DND-41 (cell line): Measurements from ENCODE around the gene DEK.
A peak's percentile ranks its signal among the peaks of the same experiment; 100 is the strongest.

Experiments
- ATAC-seq: fragments of 200-7000 bp; cut with Tn5 transposase; 3 replicates; pipeline ENCODE4 v1.9.1; 2021; ENCODE audit warnings: low read depth; ENCODE audit not compliant: insufficient read depth
- DNase-seq: peaks from one replicate; pipeline ENCODE4 v3.0.0-alpha.2; 2020
- H2AFZ ChIP-seq: 2 replicates; pipeline ENCODE4 v1.6.0; 2012; ENCODE audit warnings: low read depth, low read length
- H3K27ac ChIP-seq: 2 replicates; pipeline ENCODE4 v1.5.1; 2012; ENCODE audit warnings: low read length, inconsistent platforms
- H3K27me3 ChIP-seq: fragments of 200-600 bp; sonication (generic); 2 replicates; pipeline ENCODE4 v1.6.0; 2012; ENCODE audit warnings: low read length, mild to moderate bottlenecking, inconsistent platforms; ENCODE audit not compliant: insufficient read depth, poor library complexity
- H3K36me3 ChIP-seq: 2 replicates; pipeline ENCODE4 v1.5.1; 2012; ENCODE audit warnings: low read length, inconsistent platforms; ENCODE audit not compliant: insufficient read depth
- H3K4me1 ChIP-seq: 2 replicates; pipeline ENCODE4 v1.5.1; 2012; ENCODE audit warnings: mild to moderate bottlenecking, low read length; ENCODE audit not compliant: insufficient read depth
- H3K4me2 ChIP-seq: 2 replicates; pipeline ENCODE4 v1.6.0; 2012; ENCODE audit warnings: mild to moderate bottlenecking, moderate library complexity, low read length, inconsistent platforms; ENCODE audit not compliant: insufficient read depth
- H3K4me3 ChIP-seq, 2 experiments: fragments of 200-600 bp in 1 of 2; shearing (Covaris generic) in 1 of 2; 2 replicates each; pipeline ENCODE4 v1.5.1; 2012 to 2016; ENCODE audit warnings: inconsistent platforms in 2 of 2, low read length in 2 of 2, mild to moderate bottlenecking in 2 of 2, low read depth in 1 of 2, moderate library complexity in 1 of 2
- H3K79me2 ChIP-seq: 2 replicates; pipeline ENCODE4 v1.6.0; 2012; ENCODE audit warnings: low read length, inconsistent platforms; ENCODE audit not compliant: insufficient read depth
- H3K9ac ChIP-seq: 2 replicates; pipeline ENCODE4 v1.6.0; 2012; ENCODE audit warnings: low read depth, mild to moderate bottlenecking, inconsistent platforms, low read length, moderate library complexity
- H3K9me3 ChIP-seq: 2 replicates; pipeline ENCODE4 v1.5.1; 2012; ENCODE audit warnings: low read length, moderate library complexity, mild to moderate bottlenecking, inconsistent platforms; ENCODE audit not compliant: insufficient read depth, severe bottlenecking
- H4K20me1 ChIP-seq: 2 replicates; pipeline ENCODE4 v1.6.0; 2012; ENCODE audit warnings: low read length; ENCODE audit not compliant: insufficient read depth
- CTCF ChIP-seq: IDR thresholded peaks from 2 replicates; pipeline ENCODE4 v1.5.1; 2012; ENCODE audit warnings: borderline replicate concordance, low read length, moderate library complexity, mild to moderate bottlenecking; ENCODE audit not compliant: poor library complexity, severe bottlenecking; ENCODE audit errors: extremely low read depth
- EZH2 ChIP-seq: IDR thresholded peaks from 3 replicates; pipeline ENCODE4 v1.6.1; 2012; ENCODE audit warnings: borderline replicate concordance, low read depth, mild to moderate bottlenecking, moderate library complexity, low read length, inconsistent platforms; ENCODE audit not compliant: severe bottlenecking

DEK gene

GRCh38 chr6:18262702-18263417 is 1.5 kb downstream of the DEK start:
- peak; percentile 60 for ATAC-seq
- peak overlapping the region; percentile 94 for H3K27ac ChIP-seq
- peaks cover 11% of the 10 kb centered on the region for H3K9me3 ChIP-seq
- H2AFZ ChIP-seq: no peak overlapping the region
- peak; percentile 55 for DNase-seq
- H3K4me1 ChIP-seq: peaks cover 58% of the 10 kb centered on the region
- H3K4me2 ChIP-seq: peak overlapping the region; percentile 69
- H3K9ac ChIP-seq: peak overlapping the region; percentile 90
- H4K20me1 ChIP-seq: peaks cover 53% of the 10 kb centered on the region
- no peaks in the 10 kb centered on the region for H3K27me3 ChIP-seq
- TF ChIP-seq CTCF (no peak), EZH2 (no peak)
- peaks cover 60% of the 10 kb centered on the region for H3K36me3 ChIP-seq
- peak overlapping the region; percentile 47 to 69 for H3K4me3 ChIP-seq
- H3K79me2 ChIP-seq: peaks cover 79% of the 10 kb centered on the region

GRCh38 chr6:18261877-18262276 is 2.5 kb downstream of the DEK start:
- H3K36me3 ChIP-seq: peaks cover 70% of the 10 kb centered on the region
- H4K20me1 ChIP-seq: peaks cover 63% of the 10 kb centered on the region
- H3K4me1 ChIP-seq: peaks cover 59% of the 10 kb centered on the region
- no peak for DNase-seq
- peak overlapping the region; percentile 69 for H3K4me2 ChIP-seq
- H3K79me2 ChIP-seq: peaks cover 89% of the 10 kb centered on the region
- H3K9me3 ChIP-seq: peaks cover 11% of the 10 kb centered on the region
- H2AFZ ChIP-seq: no peak overlapping the region
- H3K9ac ChIP-seq: peak overlapping the region; percentile 90
- ATAC-seq: no peak
- H3K4me3 ChIP-seq: peak overlapping the region; percentile 6 to 69; a peak in 3 of 4 replicates
- TF ChIP-seq CTCF (no peak), EZH2 (no peak)
- no peaks in the 10 kb centered on the region for H3K27me3 ChIP-seq
- peak overlapping the region; percentile 3; the same call in 1 of the 2 replicates for H3K27ac ChIP-seq

- peaks cover 4% of the 10 kb centered on the region for H3K9me3 ChIP-seq
- peak overlapping the region in 1 of 2 experiments; percentile 69; a peak in 3 of 4 replicates for H3K4me3 ChIP-seq
- DNase-seq (no peak), ATAC-seq (no peak)
- 0 out of 2 replicates have a peak overlapping the region, but pooled peaks have one; percentile 39 for H3K27ac ChIP-seq
- H3K4me1 ChIP-seq: peaks cover 58% of the 10 kb centered on the region
- H3K79me2 ChIP-seq: peaks cover 99% of the 10 kb centered on the region
- peak overlapping the region; percentile 69 for H3K4me2 ChIP-seq
- peaks cover 75% of the 10 kb centered on the region for H4K20me1 ChIP-seq
- H3K27me3 ChIP-seq: no peaks in the 10 kb centered on the region
- no peak overlapping the region for H2AFZ ChIP-seq
- H3K36me3 ChIP-seq: peaks cover 77% of the 10 kb centered on the region
- TF ChIP-seq CTCF (no peak), EZH2 (no peak)
- H3K9ac ChIP-seq: peak overlapping the region; percentile 90
Measured at GRCh38 chr6:18260448-18261106, 3.8 kb downstream of the DEK start.
